ENCODE data around the gene CDKAL1.

GRCh38 chr6:20574355-20574754, 40.1 kb downstream of the CDKAL1 start:
- TF ChIP-seq GATA2 (IDR thresholded peaks at IDR 0.05; ENCODE audit: low read depth, low read length), result no peak; the same call in 1 of the 2 replicates
- no peak for TF ChIP-seq GATA3 (IDR thresholded peaks at IDR 0.05; ENCODE audit: low read depth, low read length)

All from SH-SY5Y (cell line).